Smooth muscle cell (in vitro differentiated cells): ENCODE measurements around the gene ADAMTS3. TPM values are rescaled to one million over a fixed set of nuclear protein-coding genes. Genes with fewer than 3 reads are reported as not detected.

ENCODE experiments used
- DNase-seq: peaks from one replicate; lab custom pipeline; 2025; ENCODE audit not compliant: unreplicated experiment; lab: John Stamatoyannopoulos, UW
- H2AFZ ChIP-seq: fragments of 200-600 bp; sonication (generic); 2 replicates; pipeline ENCODE4 v1.6.0; 2016; ENCODE audit warnings: antibody characterized with exemption, low read depth, mild to moderate bottlenecking
- H3F3A ChIP-seq: fragments of 200-600 bp; sonication (generic); 2 replicates; pipeline ENCODE4 v1.6.0; 2017; ENCODE audit warnings: antibody characterized with exemption, low read depth
- H3K27ac ChIP-seq: fragments of 200-600 bp; sonication (generic); 2 replicates; pipeline ENCODE4 v1.5.1; 2016; ENCODE audit warnings: low read depth, mild to moderate bottlenecking
- H3K27me3 ChIP-seq: fragments of 200-600 bp; sonication (generic); 2 replicates; pipeline ENCODE4 v1.6.1; 2016; ENCODE audit warnings: low read depth, mild to moderate bottlenecking
- H3K36me3 ChIP-seq: fragments of 200-600 bp; sonication (generic); 2 replicates; pipeline ENCODE4 v1.5.1; 2016; ENCODE audit warnings: low read depth
- H3K4me1 ChIP-seq: fragments of 200-600 bp; sonication (generic); 2 replicates; pipeline ENCODE4 v1.5.1; 2016; ENCODE audit warnings: low read depth
- H3K4me2 ChIP-seq: fragments of 200-600 bp; sonication (generic); 2 replicates; pipeline ENCODE4 v1.6.0; 2016; ENCODE audit warnings: mild to moderate bottlenecking
- H3K4me3 ChIP-seq: fragments of 200-600 bp; sonication (generic); 2 replicates; pipeline ENCODE4 v1.5.1; 2016; ENCODE audit warnings: mild to moderate bottlenecking
- H3K79me2 ChIP-seq: fragments of 200-600 bp; sonication (generic); 2 replicates; pipeline ENCODE4 v1.6.0; 2016; ENCODE audit warnings: low read depth, mild to moderate bottlenecking
- H3K9ac ChIP-seq: fragments of 200-600 bp; sonication (generic); 2 replicates; pipeline ENCODE4 v1.6.0; 2016; ENCODE audit warnings: low read depth
- H3K9me3 ChIP-seq: fragments of 200-600 bp; sonication (generic); replicated peaks from 2 replicates; pipeline ENCODE4 v1.5.1; 2016; ENCODE audit warnings: low read depth
- H4K20me1 ChIP-seq: fragments of 200-600 bp; sonication (generic); 2 replicates; pipeline ENCODE4 v1.6.0; 2016; ENCODE audit warnings: low read depth
- WGBS: methylation state at CpG from one replicate; pipeline ENCODE4 v1.1.7; 2016; ENCODE audit warnings: low lambda C conversion rate; 5-methylcytosine and 5-hydroxymethylcytosine counted together
- polyA plus RNA-seq: library from polyadenylated mRNA; unstranded; fragments of >200 nt; fragmentation: Nextera tagmentation; extraction: Ambion mirVana; gene quantifications from 2 replicates; pipeline ENCODE4 v1.2.1, GENCODE V29; 2016
- total RNA-seq: library from RNA; depleted of rRNA; stranded (reverse); fragments of >200 nt; gene quantifications from 2 replicates; pipeline ENCODE4 v1.2.3, GENCODE V29; 2014
- TF ChIP-seq, protein P1 (sequence below): fragments of 200-600 bp; sonication (generic); IDR thresholded peaks from 2 replicates; pipeline ENCODE4 v1.5.1; 2017; ENCODE audit warnings: borderline replicate concordance, mild to moderate bottlenecking, antibody characterized with exemption; ENCODE audit not compliant: insufficient read depth, poor library complexity, severe bottlenecking

ADAMTS3 gene
- total and polyA plus RNA-seq, 2 experiments from 2014 or later, result 0.15 to 2.2 TPM

DNA sequence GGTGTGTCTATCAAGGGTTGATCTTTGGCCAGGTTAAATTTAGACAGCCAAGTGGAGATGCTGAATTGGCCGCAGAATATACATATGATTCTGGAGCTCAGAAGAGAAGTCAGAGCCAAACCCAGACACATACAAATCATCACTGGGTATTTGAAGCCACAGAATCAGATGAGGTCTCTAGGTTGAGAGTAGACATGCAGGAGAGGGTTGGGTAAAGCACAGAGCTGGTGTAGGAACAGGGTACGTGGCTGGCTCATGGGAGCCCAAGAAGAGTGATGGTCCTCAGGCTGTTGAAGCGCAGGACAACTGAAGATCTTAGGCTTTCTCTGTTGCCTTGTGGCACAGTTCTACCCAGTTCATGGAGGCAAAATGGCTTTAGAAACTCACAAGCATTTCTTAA is 37.7 kb downstream of the ADAMTS3 start:
- Histone ChIP-seq H2AFZ (no peak overlapping the region), H3K27me3 (no peaks in the 10 kb centered on the region), H3F3A (no peaks in the 10 kb centered on the region), H3K4me1 (no peaks in the 10 kb centered on the region), H3K36me3 (no peaks in the 10 kb centered on the region), H4K20me1 (no peaks in the 10 kb centered on the region), H3K4me2 (no peak overlapping the region), H3K4me3 (no peak overlapping the region), H3K27ac (no peak overlapping the region), H3K9ac (no peak overlapping the region), H3K79me2 (no peaks in the 10 kb centered on the region), H3K9me3 (no peaks in the 10 kb centered on the region)
- TF ChIP-seq, protein P1, sequence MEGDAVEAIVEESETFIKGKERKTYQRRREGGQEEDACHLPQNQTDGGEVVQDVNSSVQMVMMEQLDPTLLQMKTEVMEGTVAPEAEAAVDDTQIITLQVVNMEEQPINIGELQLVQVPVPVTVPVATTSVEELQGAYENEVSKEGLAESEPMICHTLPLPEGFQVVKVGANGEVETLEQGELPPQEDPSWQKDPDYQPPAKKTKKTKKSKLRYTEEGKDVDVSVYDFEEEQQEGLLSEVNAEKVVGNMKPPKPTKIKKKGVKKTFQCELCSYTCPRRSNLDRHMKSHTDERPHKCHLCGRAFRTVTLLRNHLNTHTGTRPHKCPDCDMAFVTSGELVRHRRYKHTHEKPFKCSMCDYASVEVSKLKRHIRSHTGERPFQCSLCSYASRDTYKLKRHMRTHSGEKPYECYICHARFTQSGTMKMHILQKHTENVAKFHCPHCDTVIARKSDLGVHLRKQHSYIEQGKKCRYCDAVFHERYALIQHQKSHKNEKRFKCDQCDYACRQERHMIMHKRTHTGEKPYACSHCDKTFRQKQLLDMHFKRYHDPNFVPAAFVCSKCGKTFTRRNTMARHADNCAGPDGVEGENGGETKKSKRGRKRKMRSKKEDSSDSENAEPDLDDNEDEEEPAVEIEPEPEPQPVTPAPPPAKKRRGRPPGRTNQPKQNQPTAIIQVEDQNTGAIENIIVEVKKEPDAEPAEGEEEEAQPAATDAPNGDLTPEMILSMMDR, result no peak
- 98% methylated on average over 3 of the region's 3 CpGs for WGBS
- DNase-seq, result no peak

DNA sequence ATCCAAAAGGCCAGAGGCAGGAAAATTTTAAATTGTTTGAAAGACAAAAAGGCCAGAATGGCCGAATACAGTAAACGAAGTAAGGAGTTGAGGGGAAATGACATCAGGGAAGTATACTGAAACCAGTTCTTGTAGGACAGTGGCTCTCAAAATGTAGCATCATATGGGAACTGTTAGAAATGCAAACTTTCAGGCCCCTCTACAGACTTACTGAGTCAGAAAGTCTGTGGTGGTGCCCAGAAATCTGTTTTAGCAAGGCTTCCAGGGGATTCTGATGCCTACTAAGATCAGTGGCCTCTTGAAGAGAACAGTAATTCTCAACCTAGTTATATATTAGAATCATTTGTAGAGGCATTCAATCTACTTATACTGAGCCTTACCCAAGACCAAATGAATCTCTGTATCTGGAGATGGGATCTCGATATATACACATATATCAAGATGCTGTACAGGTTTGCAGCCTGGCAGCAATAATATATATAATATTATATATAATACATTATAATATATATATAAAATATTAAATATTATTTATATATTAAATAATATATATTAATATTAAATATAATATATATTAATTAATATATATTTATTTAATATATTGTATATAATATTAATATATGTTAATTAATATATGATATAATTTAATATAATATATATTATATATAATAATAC is 39.7 kb downstream of the ADAMTS3 start:
- Histone ChIP-seq H3F3A (no peaks in the 10 kb centered on the region), H3K4me1 (no peaks in the 10 kb centered on the region), H3K9me3 (no peaks in the 10 kb centered on the region), H2AFZ (no peak overlapping the region), H3K4me2 (no peak overlapping the region), H3K9ac (no peak overlapping the region), H3K79me2 (no peaks in the 10 kb centered on the region), H3K4me3 (no peak overlapping the region), H3K36me3 (no peaks in the 10 kb centered on the region), H4K20me1 (no peaks in the 10 kb centered on the region), H3K27me3 (no peaks in the 10 kb centered on the region), H3K27ac (no peak overlapping the region)
- DNase-seq, result no peak
- TF ChIP-seq, protein P1, result no peak
- WGBS, result 94% methylated on average over 3 of the region's 3 CpGs

DNA sequence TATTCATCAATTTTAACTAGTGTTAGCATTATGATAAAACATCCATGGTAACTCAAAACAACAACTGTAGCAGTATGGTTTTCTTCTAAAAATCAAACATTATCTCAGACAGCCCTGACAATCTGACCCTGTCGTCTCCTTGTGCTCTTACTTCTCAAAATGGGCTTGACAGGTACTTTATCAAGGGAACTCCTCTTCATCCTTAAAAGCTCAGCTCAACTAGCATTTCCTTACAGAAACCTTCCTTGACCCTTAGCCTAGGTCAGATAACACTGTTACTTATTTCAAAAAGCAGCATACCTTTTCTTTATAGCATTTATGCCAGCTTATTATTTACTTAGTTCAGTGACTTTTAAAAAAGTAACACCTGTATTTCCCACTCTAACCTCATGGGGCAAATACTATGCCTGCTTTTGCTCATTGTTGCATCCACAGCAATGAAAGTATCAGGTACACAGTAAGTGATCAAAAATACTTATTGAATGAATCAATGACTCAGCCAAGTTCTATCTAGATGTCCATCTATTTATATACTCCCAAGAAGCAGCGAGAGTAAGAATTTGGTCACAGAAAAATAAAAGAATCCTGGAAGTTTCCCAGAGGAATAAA is 41.9 kb downstream of the ADAMTS3 start:
- DNase-seq, result no peak
- TF ChIP-seq, protein P1, result no peak
- WGBS, result 90% methylated on average over 2 of the region's 2 CpGs
- Histone ChIP-seq H3K4me2 (no peak overlapping the region), H4K20me1 (no peaks in the 10 kb centered on the region), H3K4me1 (no peaks in the 10 kb centered on the region), H3K9ac (no peak overlapping the region), H3K4me3 (no peak overlapping the region), H2AFZ (no peak overlapping the region), H3K9me3 (no peaks in the 10 kb centered on the region), H3K27ac (no peak overlapping the region), H3K79me2 (no peaks in the 10 kb centered on the region), H3K27me3 (no peaks in the 10 kb centered on the region), H3F3A (no peaks in the 10 kb centered on the region), H3K36me3 (no peaks in the 10 kb centered on the region)

DNA sequence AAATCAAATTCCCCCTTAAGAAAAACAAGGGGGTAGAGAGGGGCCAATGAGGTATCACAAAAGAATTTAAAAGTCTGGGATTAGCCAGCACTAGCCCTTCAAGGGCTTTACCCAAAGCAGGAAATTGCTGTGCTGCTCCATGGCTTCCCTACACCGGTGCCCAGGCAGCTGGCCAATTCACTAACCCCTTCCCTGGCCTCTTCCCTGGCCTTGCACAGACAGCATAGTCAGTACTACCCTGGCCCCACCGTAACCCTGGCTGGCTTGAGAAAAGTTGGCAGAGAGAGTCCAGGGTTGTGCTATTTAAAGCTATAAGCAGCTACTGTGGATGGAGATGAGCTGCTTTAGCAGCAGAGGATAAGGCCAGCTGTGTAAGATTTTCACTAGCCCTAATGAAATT is 43.1 kb downstream of the ADAMTS3 start:
- peak; percentile 2 for DNase-seq
- 40% methylated on average over 2 of the region's 2 CpGs for WGBS
- H2AFZ ChIP-seq, result no peak overlapping the region

More for the DNA sequence above, 43.1 kb downstream of the ADAMTS3 start:
- Histone ChIP-seq H3K4me3 (no peak overlapping the region), H3K36me3 (no peaks in the 10 kb centered on the region), H3K9me3 (no peaks in the 10 kb centered on the region), H3F3A (no peaks in the 10 kb centered on the region), H3K27me3 (no peaks in the 10 kb centered on the region), H4K20me1 (no peaks in the 10 kb centered on the region), H3K9ac (no peak overlapping the region), H3K4me2 (no peak overlapping the region), H3K27ac (no peak overlapping the region), H3K79me2 (no peaks in the 10 kb centered on the region), H3K4me1 (no peaks in the 10 kb centered on the region)
- TF ChIP-seq, protein P1, result no peak
